Activated B cell treated with CpG ODN at 0.5 μM for 24 hours (primary cell): ENCODE measurements around the gene CCDC149. TPM values are rescaled to one million over a fixed set of nuclear protein-coding genes. Genes with fewer than 3 reads are reported as not detected.

ENCODE experiments used
- ATAC-seq: fragments of 200-7000 bp; cut with Tn5 transposase; one replicate; pipeline ENCODE4 v1.10.0; 2021; ENCODE audit warnings: low read depth, mild to moderate bottlenecking, moderate library complexity
- CTCF ChIA-PET: fragments of 350-600 bp; sonication (Branson Sonifier 250); formaldehyde crosslinking; loops from one replicate; lab custom pipeline; 2021; ENCODE audit warnings: antibody characterized with exemption; lab: Charles Lee
- POLR2A ChIA-PET: fragments of 350-600 bp; sonication (Branson Sonifier 250); formaldehyde crosslinking; loops from one replicate; lab custom pipeline; 2021; ENCODE audit warnings: antibody characterized with exemption; lab: Charles Lee
- DNase-seq: peaks from one replicate; pipeline ENCODE4 v3.0.0; 2022
- H3K27ac Mint-ChIP-seq: one replicate; pipeline ENCODE4 v1.8.0; 2020; ENCODE audit warnings: mixed read lengths
- H3K27me3 Mint-ChIP-seq: one replicate; pipeline ENCODE4 v1.8.0; 2021; ENCODE audit warnings: mixed read lengths
- H3K36me3 Mint-ChIP-seq: one replicate; pipeline ENCODE4 v1.8.0; 2021; ENCODE audit warnings: low read depth, mixed read lengths
- H3K4me1 Mint-ChIP-seq: one replicate; pipeline ENCODE4 v1.8.0; 2021; ENCODE audit warnings: mixed read lengths
- H3K4me3 Mint-ChIP-seq: one replicate; pipeline ENCODE4 v1.8.0; 2020; ENCODE audit warnings: mild to moderate bottlenecking, mixed read lengths
- H3K9me3 Mint-ChIP-seq: one replicate; pipeline ENCODE4 v1.8.0; 2020; ENCODE audit warnings: mixed read lengths
- CTCF ChIP-seq: fragments of 200-600 bp; IDR thresholded peaks from one replicate; pipeline ENCODE4 v1.8.0; 2022; ENCODE audit warnings: antibody characterized with exemption, mild to moderate bottlenecking
- intact Hi-C: fragments of 100-400 bp; cut with micrococcal nuclease; formaldehyde crosslinking; loops from one replicate; pipeline ENCODE4 v1.15.1; 2024
- total RNA-seq: library from RNA; stranded (reverse); gene quantifications from 2 replicates; pipeline ENCODE4 v1.2.3, GENCODE V29; 2022

The CCDC149 gene
- total RNA-seq: not detected in 2 replicates

GRCh38 chr4:24912252-24913118, at the start of gene CCDC149:
TSS of gene CCDC149 (minus strand) at chr4:24913042. CDS start at chr4:24912864, 178 bp downstream.
- H3K27me3 Mint-ChIP-seq: peaks cover 34% of the 10 kb centered on the region
- ATAC-seq: no peak
- H3K36me3 Mint-ChIP-seq: no peaks in the 10 kb centered on the region

GRCh38 chr4:24957886-24958285, 45.0 kb upstream of the CCDC149 start:
- peaks cover 5% of the 10 kb centered on the region for H3K27me3 Mint-ChIP-seq
- ATAC-seq (no peak), DNase-seq (no peak)
- TF ChIP-seq CTCF: no peak
- no peak overlapping the region for H3K4me3 Mint-ChIP-seq
- no peak overlapping the region for H3K27ac Mint-ChIP-seq
- intact Hi-C loops: no loop called here
- no peaks in the 10 kb centered on the region for H3K4me1 Mint-ChIP-seq
- ChIA-PET CTCF (interaction anchor here (1.5 kb wide), 1 partner anchor 22 kb away, joined by 6 read pairs; no protein-coding TSS in a partner anchor), POLR2A (no interaction called here)
- peaks cover 2% of the 10 kb centered on the region for H3K36me3 Mint-ChIP-seq
- H3K9me3 Mint-ChIP-seq: peaks cover 7% of the 10 kb centered on the region

More at GRCh38 chr4:24912252-24913118, at the start of gene CCDC149:
- ChIA-PET CTCF (no interaction called here), POLR2A (no interaction called here)
- Mint-ChIP-seq H3K4me3 (peak within 1 kb of the TSS; percentile 26), H3K27ac (no peak within 1 kb of the TSS), H3K4me1 (peaks cover 4% of the 10 kb centered on the region), H3K9me3 (peaks cover 4% of the 10 kb centered on the region)
- no peak for DNase-seq
- no peak for TF ChIP-seq CTCF
- intact Hi-C loops: no loop called here

GRCh38 chr4:24956763-24957162, 43.9 kb upstream of the CCDC149 start:
- POLR2A ChIA-PET: no interaction called here
- no peak for ATAC-seq
- DNase-seq: no peak
- intact Hi-C loops: no loop called here
- no peak overlapping the region for H3K27ac Mint-ChIP-seq
- H3K9me3 Mint-ChIP-seq: peaks cover 7% of the 10 kb centered on the region
- H3K36me3 Mint-ChIP-seq: peaks cover 2% of the 10 kb centered on the region
- CTCF ChIA-PET: interaction anchor here (1.5 kb wide), 1 partner anchor 23 kb away, joined by 6 read pairs; no protein-coding TSS in a partner anchor
- TF ChIP-seq CTCF: no peak
- no peaks in the 10 kb centered on the region for H3K4me1 Mint-ChIP-seq
- H3K4me3 Mint-ChIP-seq: no peak overlapping the region
- peaks cover 8% of the 10 kb centered on the region for H3K27me3 Mint-ChIP-seq

- H3K4me1 Mint-ChIP-seq: no peaks in the 10 kb centered on the region
- H3K27me3 Mint-ChIP-seq: peaks cover 8% of the 10 kb centered on the region
- intact Hi-C loops: no loop called here
- ChIA-PET POLR2A (no interaction called here), CTCF (no interaction called here)
- no peak for TF ChIP-seq CTCF
- peaks cover 7% of the 10 kb centered on the region for H3K9me3 Mint-ChIP-seq
- DNase-seq (no peak), ATAC-seq (no peak)
- H3K36me3 Mint-ChIP-seq: peaks cover 2% of the 10 kb centered on the region
- H3K4me3 Mint-ChIP-seq: no peak overlapping the region
- H3K27ac Mint-ChIP-seq: no peak overlapping the region
Measured at GRCh38 chr4:24956091-24956490, 43.2 kb upstream of the CCDC149 start.

GRCh38 chr4:24952667-24953066, 39.8 kb upstream of the CCDC149 start:
- TF ChIP-seq CTCF: no peak
- POLR2A ChIA-PET: no interaction called here
- H3K9me3 Mint-ChIP-seq: peaks cover 5% of the 10 kb centered on the region
- H3K4me1 Mint-ChIP-seq: no peaks in the 10 kb centered on the region
- H3K27ac Mint-ChIP-seq: no peak overlapping the region
- CTCF ChIA-PET: no interaction called here
- no peak for ATAC-seq
- H3K4me3 Mint-ChIP-seq: no peak overlapping the region
- H3K27me3 Mint-ChIP-seq: peaks cover 5% of the 10 kb centered on the region
- intact Hi-C loops: no loop called here
- peaks cover 2% of the 10 kb centered on the region for H3K36me3 Mint-ChIP-seq
- DNase-seq: no peak
